ENCODE data around the gene RHBDL1.
"Not testable (repeated sequence)": the region's sequence is repeated elsewhere in the genome, so short reads cannot be mapped to it uniquely, and the experiment has no call there.

Gene RHBDL1

GRCh38 chr16:684961-685696 is 9.7 kb downstream of the RHBDL1 start:
- Histone ChIP-seq H3K9me3 (no peaks in the 10 kb centered on the region), H3K27me3 (no peaks in the 10 kb centered on the region), H3K4me3 (peak overlapping the region; percentile 59 to 60), H3K27ac (peak overlapping the region in 1 of 2 donors; percentile 86), H3K36me3 (peaks cover 18 to 50% (median 24%) of the 10 kb centered on the region in 3 donors), H3K4me1 (peaks cover 3 to 75% (median 62%) of the 10 kb centered on the region in 4 donors)
- DNase-seq = no peak
- TF ChIP-seq, protein P1, sequence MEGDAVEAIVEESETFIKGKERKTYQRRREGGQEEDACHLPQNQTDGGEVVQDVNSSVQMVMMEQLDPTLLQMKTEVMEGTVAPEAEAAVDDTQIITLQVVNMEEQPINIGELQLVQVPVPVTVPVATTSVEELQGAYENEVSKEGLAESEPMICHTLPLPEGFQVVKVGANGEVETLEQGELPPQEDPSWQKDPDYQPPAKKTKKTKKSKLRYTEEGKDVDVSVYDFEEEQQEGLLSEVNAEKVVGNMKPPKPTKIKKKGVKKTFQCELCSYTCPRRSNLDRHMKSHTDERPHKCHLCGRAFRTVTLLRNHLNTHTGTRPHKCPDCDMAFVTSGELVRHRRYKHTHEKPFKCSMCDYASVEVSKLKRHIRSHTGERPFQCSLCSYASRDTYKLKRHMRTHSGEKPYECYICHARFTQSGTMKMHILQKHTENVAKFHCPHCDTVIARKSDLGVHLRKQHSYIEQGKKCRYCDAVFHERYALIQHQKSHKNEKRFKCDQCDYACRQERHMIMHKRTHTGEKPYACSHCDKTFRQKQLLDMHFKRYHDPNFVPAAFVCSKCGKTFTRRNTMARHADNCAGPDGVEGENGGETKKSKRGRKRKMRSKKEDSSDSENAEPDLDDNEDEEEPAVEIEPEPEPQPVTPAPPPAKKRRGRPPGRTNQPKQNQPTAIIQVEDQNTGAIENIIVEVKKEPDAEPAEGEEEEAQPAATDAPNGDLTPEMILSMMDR (IDR thresholded peaks at IDR 0.05) = no peak
- intact Hi-C loops (cut with DNase I; ENCODE audit: low total_unique reads) = no loop called here

- DNase-seq = no peak
- TF ChIP-seq, protein P1 (IDR thresholded peaks at IDR 0.05) = peak in 1 of 2 experiments; percentile 13
- peaks cover 3 to 76% (median 64%) of the 10 kb centered on the region in 4 donors for H3K4me1 ChIP-seq
- H3K27me3 ChIP-seq = no peaks in the 10 kb centered on the region
- H3K27ac ChIP-seq = no peak overlapping the region
- no peak overlapping the region for H3K4me3 ChIP-seq
- peaks cover 18 to 50% (median 24%) of the 10 kb centered on the region in 3 donors for H3K36me3 ChIP-seq
- no peaks in the 10 kb centered on the region for H3K9me3 ChIP-seq
- intact Hi-C loops (cut with DNase I; ENCODE audit: low total_unique reads) = no loop called here
Observed at GRCh38 chr16:685967-686366, 10.5 kb downstream of the RHBDL1 start.

- H3K9me3 ChIP-seq = no peaks in the 10 kb centered on the region
- H3K4me3 ChIP-seq = no peak overlapping the region
- H3K4me1 ChIP-seq = peaks cover 3 to 71% (median 57%) of the 10 kb centered on the region in 4 donors
- intact Hi-C loops (cut with DNase I; ENCODE audit: low total_unique reads) = no loop called here
- TF ChIP-seq, protein P1 (IDR thresholded peaks at IDR 0.05) = no peak
- H3K27ac ChIP-seq = no peak overlapping the region
- H3K27me3 ChIP-seq = peaks cover 0 to 2% of the 10 kb centered on the region in 2 donors
- no peak for DNase-seq
- H3K36me3 ChIP-seq = peaks cover 15 to 45% (median 20%) of the 10 kb centered on the region in 3 donors
Observed at GRCh38 chr16:686459-687260, 11.2 kb downstream of the RHBDL1 start.

DNA sequence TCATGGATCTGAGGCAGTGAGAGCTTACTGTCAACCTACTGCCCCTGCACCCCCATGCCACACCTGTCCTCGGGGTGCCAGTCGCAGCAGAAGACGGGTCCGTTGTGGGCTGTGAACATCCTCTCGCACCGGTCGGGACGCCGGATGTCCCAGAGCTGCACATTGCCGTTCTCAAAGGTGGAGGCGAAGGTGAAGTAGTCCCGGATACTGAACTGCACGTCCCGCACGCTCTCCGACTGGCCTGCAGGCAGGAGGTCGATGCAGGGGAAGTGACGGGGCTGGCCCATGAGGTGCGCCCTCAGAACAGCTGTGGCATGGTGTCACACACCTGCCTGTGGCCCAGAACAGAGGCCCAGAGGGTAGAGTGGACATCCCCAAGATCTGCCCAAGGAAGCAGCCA is 12.0 kb downstream of the RHBDL1 start:
- no peak for DNase-seq
- peaks cover 3 to 63% (median 49%) of the 10 kb centered on the region in 4 donors for H3K4me1 ChIP-seq
- no peaks in the 10 kb centered on the region for H3K9me3 ChIP-seq
- no peak overlapping the region for H3K4me3 ChIP-seq
- TF ChIP-seq, protein P1 (IDR thresholded peaks at IDR 0.05) = no peak
- intact Hi-C loops (cut with DNase I; ENCODE audit: low total_unique reads) = no loop called here
- peaks cover 0 to 11% of the 10 kb centered on the region in 2 donors for H3K27me3 ChIP-seq
- H3K27ac ChIP-seq = no peak overlapping the region
- peaks cover 6 to 36% (median 12%) of the 10 kb centered on the region in 3 donors for H3K36me3 ChIP-seq

DNA sequence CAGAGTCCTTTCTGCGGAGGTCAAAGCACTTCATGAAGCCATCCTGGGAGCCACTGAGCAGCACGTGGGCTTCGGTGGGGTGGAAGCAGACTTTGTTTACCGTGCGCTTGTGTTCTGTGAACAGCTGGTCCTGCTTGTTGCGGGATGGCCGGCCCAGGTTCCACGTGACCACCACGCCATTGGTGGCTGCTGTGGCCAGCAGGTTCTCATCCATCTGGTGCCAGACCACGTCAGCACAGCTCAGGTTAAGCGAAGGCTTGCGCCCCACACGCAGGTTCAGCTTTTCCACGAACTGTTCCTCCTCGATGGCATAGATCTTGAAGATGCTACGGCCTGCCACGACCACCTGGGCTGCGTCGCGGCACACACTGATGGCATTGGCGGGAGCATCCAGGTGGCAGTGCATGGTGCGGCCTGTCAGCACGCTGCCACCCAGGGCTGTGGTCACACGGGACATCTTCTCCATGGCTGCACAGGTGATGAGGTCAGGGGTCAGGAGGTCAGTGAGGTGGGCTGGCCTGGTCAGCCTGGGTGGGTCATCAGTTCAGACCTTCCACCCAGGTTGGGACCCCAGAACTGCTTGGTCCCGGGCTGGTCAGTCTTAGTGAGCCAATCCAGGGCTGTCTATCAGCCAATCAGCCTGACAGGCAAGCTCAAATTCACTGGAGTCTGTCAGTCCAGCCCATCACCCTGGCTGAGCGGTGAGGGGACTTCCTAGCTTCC is 13.9 kb downstream of the RHBDL1 start:
- Histone ChIP-seq H3K36me3 (peaks cover 0 to 26% (median 7%) of the 10 kb centered on the region in 3 donors), H3K27ac (peak overlapping the region; percentile 86 to 93), H3K27me3 (peaks cover 8 to 29% of the 10 kb centered on the region in 2 donors), H3K9me3 (no peaks in the 10 kb centered on the region), H3K4me3 (peak overlapping the region; percentile 79 to 94), H3K4me1 (peaks cover 0 to 59% (median 43%) of the 10 kb centered on the region in 4 donors)
- TF ChIP-seq, protein P1 (IDR thresholded peaks at IDR 0.05) = no peak
- DNase-seq = no peak
- intact Hi-C loops (cut with DNase I; ENCODE audit: low total_unique reads) = no loop called here

DNA sequence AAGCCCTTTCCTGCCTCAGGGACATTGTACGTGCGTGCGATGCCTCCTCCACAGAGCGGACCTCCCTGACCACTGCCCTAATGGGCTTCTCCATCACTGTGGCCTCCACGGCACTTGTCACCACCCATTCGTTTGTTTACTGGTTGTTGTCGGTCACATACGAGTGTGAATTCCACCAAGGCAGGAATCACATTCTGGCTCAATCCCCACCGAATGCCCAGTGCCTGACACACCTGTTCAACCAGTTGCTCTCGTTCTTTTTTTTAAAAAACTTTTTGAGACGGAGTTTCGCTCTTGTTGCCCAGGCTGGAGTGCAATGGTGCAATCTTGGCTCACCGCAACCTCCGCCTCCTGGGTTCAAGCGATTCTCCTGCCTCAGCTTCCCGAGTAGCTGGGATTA is 15.8 kb downstream of the RHBDL1 start:
- intact Hi-C loops (cut with DNase I; ENCODE audit: low total_unique reads); H3K4me3 ChIP-seq; DNase-seq; H3K9me3 ChIP-seq; H3K27ac ChIP-seq: not testable (repeated sequence)
- H3K36me3 ChIP-seq = peaks cover 0 to 17% (median 7%) of the 10 kb centered on the region in 3 donors
- peaks cover 0 to 57% (median 39%) of the 10 kb centered on the region in 4 donors for H3K4me1 ChIP-seq
- H3K27me3 ChIP-seq = peaks cover 9 to 48% of the 10 kb centered on the region in 2 donors

All from tibial artery (tissue), 4 donors.